ENCODE measurements around the gene ZNF414.

- TF ChIP-seq CTCF (IDR thresholded peaks at IDR 0.05) (no peak), POLR2A (IDR thresholded peaks at IDR 0.05) (no peak)
These were observed 1.6 kb downstream of the ZNF414 start for GRCh38 chr19:8512115-8512967.

All from heart left ventricle (tissue), 13 donors.